Measurements from ENCODE around the gene RFX3. TPM values are rescaled to one million over a fixed set of nuclear protein-coding genes. Genes with fewer than 3 reads are reported as not detected.

RFX3 gene
- total and polyA plus RNA-seq, 2 experiments from 2014 or later: 5.8 to 7.9 TPM

DNA sequence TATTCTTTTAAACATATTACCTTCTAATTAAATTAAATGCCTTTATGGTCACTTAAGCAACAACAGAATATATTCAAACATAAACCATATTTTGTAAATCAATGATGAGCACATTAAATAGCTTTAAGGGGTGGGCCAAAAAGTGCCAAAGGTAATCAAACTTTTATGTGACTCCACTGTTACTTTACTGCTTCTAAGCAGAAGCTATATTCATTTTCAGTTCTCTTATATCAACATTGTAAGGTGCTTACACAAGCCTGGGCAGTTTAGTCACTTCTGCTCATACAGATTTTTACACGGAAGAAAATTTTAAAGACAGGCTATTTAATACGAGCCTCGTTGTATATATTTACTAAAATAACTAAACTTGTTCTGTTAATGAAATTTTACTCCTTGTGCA lies 29.9 kb downstream of the RFX3 start:
- Histone ChIP-seq H2AFZ (no peak overlapping the region), H3K4me2 (no peak overlapping the region), H3K27me3 (no peaks in the 10 kb centered on the region), H3K4me3 (no peak overlapping the region), H3K36me3 (replicated peaks; ENCODE audit: insufficient read depth, low read depth) (no peaks in the 10 kb centered on the region), H4K20me1 (ENCODE audit: insufficient read depth, poor library complexity, severe bottlenecking) (no peaks in the 10 kb centered on the region), H3K9me3 (ENCODE audit: low read depth) (no peaks in the 10 kb centered on the region), H3K4me1 (ENCODE audit: insufficient read depth) (no peaks in the 10 kb centered on the region), H3K9me2 (replicated peaks; ENCODE audit: insufficient read depth) (no peaks in the 10 kb centered on the region), H3K79me2 (peaks cover 6% of the 10 kb centered on the region), H3K27ac (no peak overlapping the region)
- TF ChIP-seq EZH2 (IDR thresholded peaks at IDR 0.05; ENCODE audit: borderline replicate concordance) (no peak), EZH2phosphoT487 (IDR thresholded peaks at IDR 0.05; ENCODE audit: low read depth, severe bottlenecking, unreplicated experiment) (no peak)
- TF ChIP-seq, protein P1, sequence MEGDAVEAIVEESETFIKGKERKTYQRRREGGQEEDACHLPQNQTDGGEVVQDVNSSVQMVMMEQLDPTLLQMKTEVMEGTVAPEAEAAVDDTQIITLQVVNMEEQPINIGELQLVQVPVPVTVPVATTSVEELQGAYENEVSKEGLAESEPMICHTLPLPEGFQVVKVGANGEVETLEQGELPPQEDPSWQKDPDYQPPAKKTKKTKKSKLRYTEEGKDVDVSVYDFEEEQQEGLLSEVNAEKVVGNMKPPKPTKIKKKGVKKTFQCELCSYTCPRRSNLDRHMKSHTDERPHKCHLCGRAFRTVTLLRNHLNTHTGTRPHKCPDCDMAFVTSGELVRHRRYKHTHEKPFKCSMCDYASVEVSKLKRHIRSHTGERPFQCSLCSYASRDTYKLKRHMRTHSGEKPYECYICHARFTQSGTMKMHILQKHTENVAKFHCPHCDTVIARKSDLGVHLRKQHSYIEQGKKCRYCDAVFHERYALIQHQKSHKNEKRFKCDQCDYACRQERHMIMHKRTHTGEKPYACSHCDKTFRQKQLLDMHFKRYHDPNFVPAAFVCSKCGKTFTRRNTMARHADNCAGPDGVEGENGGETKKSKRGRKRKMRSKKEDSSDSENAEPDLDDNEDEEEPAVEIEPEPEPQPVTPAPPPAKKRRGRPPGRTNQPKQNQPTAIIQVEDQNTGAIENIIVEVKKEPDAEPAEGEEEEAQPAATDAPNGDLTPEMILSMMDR (IDR thresholded peaks at IDR 0.05; ENCODE audit: poor library complexity): no peak
- DNase-seq (ENCODE audit: low spot score): no peak
- WGBS (ENCODE audit: low lambda C conversion rate, missing lambda C conversion rate): 76% methylated on average over 3 of the region's 3 CpGs

DNA sequence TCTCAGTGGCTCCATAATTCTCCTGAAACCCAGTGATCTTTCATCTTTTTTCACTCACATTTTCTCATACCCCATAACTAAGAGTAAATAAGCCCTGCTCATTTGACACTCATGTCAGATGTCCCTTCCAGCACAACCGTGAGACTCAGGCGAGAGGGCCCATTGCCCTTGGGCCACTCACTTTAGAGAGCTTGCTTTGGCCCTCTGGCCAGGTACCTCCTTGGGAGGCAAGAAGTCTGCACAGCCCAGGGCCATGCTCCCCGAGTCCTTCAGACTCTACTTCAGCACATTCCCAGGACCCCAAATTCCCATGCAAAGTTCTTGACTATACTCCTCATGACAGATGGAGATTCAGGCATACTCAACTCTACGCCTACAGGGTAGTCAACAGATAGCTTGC lies 33.6 kb downstream of the RFX3 start:
- no peaks in the 10 kb centered on the region for H3K4me1 ChIP-seq (ENCODE audit: insufficient read depth)
- H3K36me3 ChIP-seq (replicated peaks; ENCODE audit: insufficient read depth, low read depth): no peaks in the 10 kb centered on the region
- no peaks in the 10 kb centered on the region for H3K27me3 ChIP-seq
- TF ChIP-seq EZH2 (IDR thresholded peaks at IDR 0.05; ENCODE audit: borderline replicate concordance): no peak
- TF ChIP-seq EZH2phosphoT487 (IDR thresholded peaks at IDR 0.05; ENCODE audit: low read depth, severe bottlenecking, unreplicated experiment): no peak
- TF ChIP-seq, protein P1 (IDR thresholded peaks at IDR 0.05; ENCODE audit: poor library complexity): no peak
- H3K4me2 ChIP-seq: no peak overlapping the region
- H2AFZ ChIP-seq: no peak overlapping the region
- DNase-seq (ENCODE audit: low spot score): no peak
- H3K27ac ChIP-seq: no peak overlapping the region
- H3K9me2 ChIP-seq (replicated peaks; ENCODE audit: insufficient read depth): no peaks in the 10 kb centered on the region
- no peaks in the 10 kb centered on the region for H3K9me3 ChIP-seq (ENCODE audit: low read depth)
- peaks cover 6% of the 10 kb centered on the region for H3K79me2 ChIP-seq
- H3K4me3 ChIP-seq: no peak overlapping the region
- no peaks in the 10 kb centered on the region for H4K20me1 ChIP-seq (ENCODE audit: insufficient read depth, poor library complexity, severe bottlenecking)
- 94% methylated on average over 4 of the region's 4 CpGs for WGBS (ENCODE audit: low lambda C conversion rate, missing lambda C conversion rate)

DNA sequence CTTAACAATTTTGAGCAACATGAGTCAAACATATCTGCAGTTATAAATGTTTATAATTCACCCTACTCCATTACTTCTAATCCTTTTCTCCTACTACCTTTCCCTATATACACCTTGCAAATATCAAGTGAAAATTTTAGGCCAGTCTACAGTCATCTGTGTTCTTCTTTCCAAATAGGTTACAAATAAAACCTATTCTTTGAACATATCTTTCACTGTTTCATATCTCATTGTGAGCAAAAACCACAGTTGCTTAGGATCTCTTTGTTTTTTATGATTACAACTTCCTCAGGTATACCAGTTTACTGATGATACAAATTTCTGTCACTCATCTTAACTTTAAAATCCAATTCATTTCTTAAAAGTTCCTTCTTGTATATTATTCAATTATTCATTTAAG lies 34.4 kb downstream of the RFX3 start:
- no peaks in the 10 kb centered on the region for H3K9me3 ChIP-seq (ENCODE audit: low read depth)
- peaks cover 6% of the 10 kb centered on the region for H3K79me2 ChIP-seq
- no peak overlapping the region for H2AFZ ChIP-seq
- no peak overlapping the region for H3K4me3 ChIP-seq
- H3K4me1 ChIP-seq (ENCODE audit: insufficient read depth): no peaks in the 10 kb centered on the region
- DNase-seq (ENCODE audit: low spot score): no peak
- no peak overlapping the region for H3K27ac ChIP-seq
- no peaks in the 10 kb centered on the region for H3K36me3 ChIP-seq (replicated peaks; ENCODE audit: insufficient read depth, low read depth)
- no peaks in the 10 kb centered on the region for H3K9me2 ChIP-seq (replicated peaks; ENCODE audit: insufficient read depth)
- H4K20me1 ChIP-seq (ENCODE audit: insufficient read depth, poor library complexity, severe bottlenecking): no peaks in the 10 kb centered on the region
- H3K4me2 ChIP-seq: no peak overlapping the region
- H3K27me3 ChIP-seq: no peaks in the 10 kb centered on the region
- TF ChIP-seq EZH2phosphoT487 (IDR thresholded peaks at IDR 0.05; ENCODE audit: low read depth, severe bottlenecking, unreplicated experiment) (no peak), EZH2 (IDR thresholded peaks at IDR 0.05; ENCODE audit: borderline replicate concordance) (no peak)
- TF ChIP-seq, protein P1 (IDR thresholded peaks at IDR 0.05; ENCODE audit: poor library complexity): no peak

DNA sequence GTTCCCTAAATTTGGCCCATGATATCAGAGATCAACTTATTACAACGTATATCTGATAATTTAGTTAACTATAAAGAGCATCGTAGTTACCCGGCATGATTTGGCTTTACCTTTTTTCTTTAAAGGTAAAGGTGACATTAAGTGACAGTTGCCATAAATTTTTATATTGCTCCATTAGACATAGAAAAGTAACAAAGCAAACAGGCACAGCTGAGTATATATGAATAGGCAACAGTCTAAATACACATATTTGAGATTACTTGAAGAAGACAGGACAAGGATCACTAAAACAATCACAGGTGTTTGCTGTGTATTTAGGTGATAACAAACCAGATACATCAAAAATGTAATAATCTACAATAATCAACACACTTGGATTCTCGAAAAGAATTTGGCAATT lies 34.8 kb downstream of the RFX3 start:
- 70% methylated on average over 4 of the region's 4 CpGs for WGBS (ENCODE audit: low lambda C conversion rate, missing lambda C conversion rate)
- no peak overlapping the region for H3K4me2 ChIP-seq
- H2AFZ ChIP-seq: no peak overlapping the region
- H4K20me1 ChIP-seq (ENCODE audit: insufficient read depth, poor library complexity, severe bottlenecking): no peaks in the 10 kb centered on the region
- TF ChIP-seq, protein P1 (IDR thresholded peaks at IDR 0.05; ENCODE audit: poor library complexity): no peak
- TF ChIP-seq EZH2phosphoT487 (IDR thresholded peaks at IDR 0.05; ENCODE audit: low read depth, severe bottlenecking, unreplicated experiment) (no peak), EZH2 (IDR thresholded peaks at IDR 0.05; ENCODE audit: borderline replicate concordance) (no peak)
- no peaks in the 10 kb centered on the region for H3K9me3 ChIP-seq (ENCODE audit: low read depth)
- H3K27me3 ChIP-seq: no peaks in the 10 kb centered on the region
- H3K27ac ChIP-seq: no peak overlapping the region
- H3K9me2 ChIP-seq (replicated peaks; ENCODE audit: insufficient read depth): no peaks in the 10 kb centered on the region
- H3K4me3 ChIP-seq: no peak overlapping the region
- peaks cover 6% of the 10 kb centered on the region for H3K79me2 ChIP-seq
- no peak for DNase-seq (ENCODE audit: low spot score)
- H3K36me3 ChIP-seq (replicated peaks; ENCODE audit: insufficient read depth, low read depth): no peaks in the 10 kb centered on the region
- no peaks in the 10 kb centered on the region for H3K4me1 ChIP-seq (ENCODE audit: insufficient read depth)
